ENCODE data around the gene SCAF8.

- TF ChIP-seq POLR2A (IDR thresholded peaks at IDR 0.05; ENCODE audit: low read length) (no peak), GATA1 (IDR thresholded peaks at IDR 0.05; ENCODE audit: low read depth, low read length) (no peak)
These were observed 18.8 kb downstream of the SCAF8 start for GRCh38 chr6:154752022-154752421.

Data from erythroblast (primary cell).